HG03280 (cell line): ENCODE data around the gene NTN5.

Source experiments
- ATAC-seq: cut with Tn5 transposase; IDR thresholded peaks from one replicate; pipeline ENCODE4 v1.9.1; 2021; ENCODE audit warnings: mild to moderate bottlenecking, moderate library complexity; ENCODE audit not compliant: unreplicated experiment

The NTN5 gene

GRCh38 chr19:48631225-48631624, 41.6 kb downstream of the NTN5 start:
- no peak for ATAC-seq

DNA sequence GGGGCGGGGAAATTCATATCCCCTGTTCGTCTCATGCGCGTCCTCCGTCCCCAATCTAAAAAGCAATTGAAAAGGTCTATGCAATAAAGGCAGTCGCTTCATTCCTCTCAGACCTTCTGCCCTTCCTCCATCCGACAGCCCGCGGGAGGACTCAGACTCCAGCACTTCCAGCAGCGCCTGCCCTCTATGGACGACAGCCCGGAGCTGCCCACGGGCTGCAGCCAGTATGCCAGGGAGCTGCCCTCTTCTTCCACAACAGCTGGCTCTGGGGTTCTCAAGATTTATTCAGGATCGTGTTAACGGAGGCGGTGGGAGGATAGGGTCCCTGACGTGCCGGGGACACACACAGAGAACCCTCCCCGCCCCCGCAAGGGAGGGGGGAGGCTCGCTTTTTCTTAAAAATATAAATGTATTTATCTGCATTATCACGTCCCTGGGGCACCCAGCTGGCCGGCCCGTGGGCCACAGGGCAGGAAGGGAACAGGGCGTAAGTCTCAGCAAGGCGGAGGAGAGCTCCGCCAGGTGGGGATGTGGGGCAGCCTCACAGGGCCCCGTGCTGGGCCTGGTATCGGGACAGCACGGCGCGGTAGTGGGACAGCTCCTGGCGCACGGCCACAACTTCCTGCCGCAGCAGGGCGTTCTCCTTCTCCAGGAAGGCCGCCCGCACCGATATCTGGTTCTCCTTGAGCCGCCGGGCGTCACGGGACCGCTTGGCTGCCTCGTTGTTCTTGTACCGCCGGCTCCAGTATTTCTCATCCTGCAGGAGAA, 42.3 kb downstream of the NTN5 start:
- ATAC-seq: no peak

DNA sequence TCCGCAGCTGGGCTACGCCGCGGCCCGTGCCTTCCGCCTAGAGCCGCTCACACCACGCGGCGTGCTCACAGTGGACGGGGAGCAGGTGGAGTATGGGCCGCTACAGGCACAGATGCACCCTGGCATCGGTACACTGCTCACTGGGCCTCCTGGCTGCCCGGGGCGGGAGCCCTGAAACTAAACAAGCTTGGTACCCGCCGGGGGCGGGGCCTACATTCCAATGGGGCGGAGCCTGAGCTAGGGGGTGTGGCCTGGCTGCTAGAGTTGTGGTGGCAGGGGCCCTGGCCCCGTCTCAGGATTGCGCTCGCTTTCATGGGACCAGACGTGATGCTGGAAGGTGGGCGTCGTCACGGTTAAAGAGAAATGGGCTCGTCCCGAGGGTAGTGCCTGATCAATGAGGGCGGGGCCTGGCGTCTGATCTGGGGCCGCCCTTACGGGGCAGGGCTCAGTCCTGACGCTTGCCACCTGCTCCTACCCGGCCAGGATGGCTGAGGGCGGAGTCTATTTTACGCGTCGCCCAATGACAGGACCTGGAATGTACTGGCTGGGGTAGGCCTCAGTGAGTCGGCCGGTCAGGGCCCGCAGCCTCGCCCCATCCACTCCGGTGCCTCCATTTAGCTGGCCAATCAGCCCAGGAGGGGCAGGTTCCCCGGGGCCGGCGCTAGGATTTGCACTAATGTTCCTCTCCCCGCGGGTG, 43.1 kb downstream of the NTN5 start:
- no peak for ATAC-seq

- ATAC-seq: no peak
These were observed 43.6 kb downstream of the NTN5 start for GRCh38 chr19:48629297-48629598.

- no peak for ATAC-seq
These were observed 44.1 kb downstream of the NTN5 start for GRCh38 chr19:48628486-48629296.

DNA sequence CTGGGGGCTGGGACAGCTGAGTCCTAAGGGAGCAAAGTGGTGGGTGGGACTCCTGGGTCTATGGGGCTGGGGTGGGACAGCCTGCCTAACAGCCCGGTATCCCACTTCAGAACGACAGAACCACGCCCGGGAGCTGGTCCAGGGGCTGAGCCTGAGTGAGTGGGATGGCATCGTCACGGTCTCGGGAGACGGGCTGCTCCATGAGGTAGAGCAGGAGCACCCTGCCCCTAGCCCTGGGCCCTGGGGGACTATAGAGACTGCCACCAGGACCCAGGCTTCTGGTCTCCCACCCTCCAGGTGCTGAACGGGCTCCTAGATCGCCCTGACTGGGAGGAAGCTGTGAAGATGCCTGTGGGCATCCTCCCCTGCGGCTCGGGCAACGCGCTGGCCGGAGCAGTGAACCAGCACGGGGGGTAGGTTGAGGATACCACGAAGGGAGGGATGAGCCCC, 44.9 kb downstream of the NTN5 start:
- ATAC-seq: no peak

DNA sequence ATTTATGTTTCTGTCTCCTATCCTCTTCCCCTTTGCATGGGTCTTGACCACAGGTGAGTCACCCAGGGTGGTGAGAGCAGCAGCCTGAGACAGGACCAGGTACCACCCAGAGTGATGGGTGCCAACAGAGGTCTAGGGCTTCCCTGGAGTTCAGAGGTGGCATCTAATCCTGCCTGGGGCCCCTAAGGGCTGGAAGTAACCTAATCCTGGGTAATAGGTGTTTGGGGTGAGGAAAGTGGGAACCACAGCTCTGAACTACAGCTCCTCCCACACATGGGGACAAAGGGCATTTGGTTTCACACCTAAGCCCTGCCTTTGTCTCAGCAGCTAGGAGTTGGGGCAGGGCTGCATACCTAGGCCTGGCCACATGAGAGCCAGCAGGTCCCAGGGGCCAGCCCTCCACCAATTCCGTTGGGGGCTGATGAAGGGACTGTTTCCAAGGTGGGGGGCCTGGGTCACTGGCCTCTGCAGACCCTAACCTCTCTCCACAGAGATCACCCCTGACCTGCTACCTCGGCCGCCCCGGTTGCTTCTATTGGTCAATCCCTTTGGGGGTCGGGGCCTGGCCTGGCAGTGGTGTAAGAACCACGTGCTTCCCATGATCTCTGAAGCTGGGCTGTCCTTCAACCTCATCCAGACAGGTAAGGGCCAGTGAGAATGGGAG, 45.5 kb downstream of the NTN5 start:
- no peak for ATAC-seq

DNA sequence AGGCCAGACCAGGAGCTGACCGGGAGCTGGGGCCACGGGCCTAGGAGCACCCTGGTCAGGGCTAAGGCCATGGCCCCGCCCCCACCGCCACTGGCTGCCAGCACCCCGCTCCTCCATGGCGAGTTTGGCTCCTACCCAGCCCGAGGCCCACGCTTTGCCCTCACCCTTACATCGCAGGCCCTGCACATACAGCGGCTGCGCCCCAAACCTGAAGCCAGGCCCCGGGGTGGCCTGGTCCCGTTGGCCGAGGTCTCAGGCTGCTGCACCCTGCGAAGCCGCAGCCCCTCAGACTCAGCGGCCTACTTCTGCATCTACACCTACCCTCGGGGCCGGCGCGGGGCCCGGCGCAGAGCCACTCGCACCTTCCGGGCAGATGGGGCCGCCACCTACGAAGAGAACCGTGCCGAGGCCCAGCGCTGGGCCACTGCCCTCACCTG, 46.9 kb downstream of the NTN5 start:
- no peak for ATAC-seq

- no peak for ATAC-seq
These were observed 47.8 kb downstream of the NTN5 start for GRCh38 chr19:48624791-48625723.

- ATAC-seq: peak; percentile 65
These were observed 48.7 kb downstream of the NTN5 start for GRCh38 chr19:48624067-48624594.

DNA sequence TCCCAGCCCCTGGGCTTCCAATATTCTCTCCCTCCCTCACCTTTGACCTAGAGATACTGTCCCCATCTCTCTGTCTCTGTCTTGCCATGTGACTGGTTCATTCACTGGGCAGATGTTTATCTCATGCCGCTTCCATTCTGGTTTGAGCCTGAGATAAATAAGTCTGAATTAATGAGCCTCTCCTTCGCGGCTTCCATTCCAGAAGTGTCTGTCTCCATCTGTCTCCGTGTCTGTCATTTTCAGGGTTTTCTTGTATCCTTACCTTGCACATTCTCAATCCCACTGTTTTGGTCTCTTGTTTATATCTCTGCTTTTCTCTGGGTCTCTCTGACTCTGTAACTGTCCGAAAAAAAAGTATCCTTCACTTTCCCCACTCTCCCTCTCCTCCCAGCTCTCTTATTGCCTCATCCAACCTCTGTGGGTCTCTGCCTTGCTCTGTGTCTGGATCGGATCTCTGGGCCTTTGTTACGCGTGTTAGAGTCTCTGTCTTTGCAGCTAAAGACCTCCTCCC, 49.2 kb downstream of the NTN5 start:
- no peak for ATAC-seq

DNA sequence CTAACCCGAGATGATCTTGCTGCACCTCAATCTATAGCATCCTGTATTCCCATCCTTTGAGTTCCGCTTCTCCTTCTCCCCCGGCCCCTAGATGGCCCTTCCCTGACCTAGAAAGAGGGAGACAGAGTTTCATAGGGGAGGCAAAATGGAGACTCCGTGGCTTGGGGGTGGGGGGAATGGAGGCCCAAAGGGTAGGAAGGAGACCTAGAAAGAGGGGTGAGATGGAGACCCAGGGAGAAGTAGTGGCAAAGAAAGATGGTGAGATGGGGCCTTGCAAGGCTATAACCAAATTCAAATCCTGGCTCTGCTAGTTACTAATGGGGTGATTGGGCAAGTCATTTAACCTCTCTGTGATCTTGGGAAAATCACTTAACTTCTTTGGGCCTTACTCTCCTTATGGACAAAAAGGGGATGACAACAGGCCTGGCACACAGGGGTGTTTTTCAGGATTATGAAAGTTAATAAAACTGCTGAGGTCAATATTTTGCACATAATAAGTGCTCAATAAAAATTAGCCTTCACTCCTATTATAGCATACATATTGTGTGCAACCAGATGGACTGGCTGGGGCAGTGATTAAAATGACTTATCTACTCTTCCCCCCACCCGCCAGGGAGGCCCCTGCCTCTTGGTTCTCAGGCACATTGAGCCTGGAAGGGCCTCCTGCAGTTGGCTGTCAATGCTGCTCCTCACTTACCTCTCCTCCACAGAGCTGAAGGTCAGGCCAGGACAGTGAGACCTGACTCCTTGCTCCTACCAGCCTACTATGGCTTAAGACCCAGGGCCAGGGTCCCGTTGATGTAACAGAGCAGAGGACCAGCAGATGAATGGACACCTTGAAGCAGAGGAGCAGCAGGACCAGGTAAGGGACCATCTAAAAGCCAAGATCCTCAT, 52.9 kb downstream of the NTN5 start:
- ATAC-seq: no peak

DNA sequence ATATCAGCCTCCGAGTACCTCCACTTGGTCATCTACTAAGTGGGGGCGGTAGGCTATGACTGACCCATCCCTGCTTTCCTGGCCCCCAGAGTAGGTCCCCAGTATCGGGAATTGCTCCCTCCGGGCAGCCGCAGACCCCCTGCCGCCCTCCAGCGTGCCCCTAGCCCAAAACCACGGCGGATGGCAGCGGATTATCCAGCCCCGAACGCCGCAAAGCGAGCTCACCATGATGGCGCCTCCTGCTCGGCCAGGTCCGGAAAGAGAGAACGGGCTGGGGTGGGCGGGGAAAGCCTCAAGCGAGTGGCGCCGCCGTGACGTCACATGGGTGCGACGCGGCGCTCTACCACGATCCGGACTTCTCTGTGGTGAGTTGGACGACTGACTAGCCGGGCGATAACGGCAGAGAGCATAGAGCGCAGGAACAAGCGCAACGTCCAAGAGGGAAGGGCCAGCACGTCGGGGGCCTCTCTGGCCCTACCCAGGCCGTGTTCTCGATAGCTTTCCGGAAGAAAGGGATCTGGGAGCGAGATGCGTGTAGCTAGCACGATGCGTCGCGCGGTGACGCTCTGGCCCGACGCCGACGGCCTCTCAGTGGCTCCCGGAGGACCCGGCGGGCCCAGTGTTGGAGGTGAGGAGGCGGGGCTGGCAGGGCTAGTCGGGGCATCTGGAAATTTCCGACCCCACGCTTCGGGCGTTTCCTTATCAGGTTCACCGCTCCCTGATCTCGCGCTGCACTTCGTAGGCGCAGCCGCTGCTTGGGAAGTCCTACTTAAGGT, 53.7 kb downstream of the NTN5 start, which contains the start of the genes RPL18 and SPHK2:
TSS of gene RPL18 (minus strand) at position 263 of the 776 bp plus-strand sequence. CDS start at position 228, 35 bp downstream.
TSS of gene SPHK2 (plus strand) at position 591 of the 776 bp plus-strand sequence. CDS start 1,009 bp downstream, outside the sequence.
- ATAC-seq: peak; percentile 86

GRCh38 chr19:48618278-48618915, 54.4 kb downstream of the NTN5 start:
- ATAC-seq: no peak

DNA sequence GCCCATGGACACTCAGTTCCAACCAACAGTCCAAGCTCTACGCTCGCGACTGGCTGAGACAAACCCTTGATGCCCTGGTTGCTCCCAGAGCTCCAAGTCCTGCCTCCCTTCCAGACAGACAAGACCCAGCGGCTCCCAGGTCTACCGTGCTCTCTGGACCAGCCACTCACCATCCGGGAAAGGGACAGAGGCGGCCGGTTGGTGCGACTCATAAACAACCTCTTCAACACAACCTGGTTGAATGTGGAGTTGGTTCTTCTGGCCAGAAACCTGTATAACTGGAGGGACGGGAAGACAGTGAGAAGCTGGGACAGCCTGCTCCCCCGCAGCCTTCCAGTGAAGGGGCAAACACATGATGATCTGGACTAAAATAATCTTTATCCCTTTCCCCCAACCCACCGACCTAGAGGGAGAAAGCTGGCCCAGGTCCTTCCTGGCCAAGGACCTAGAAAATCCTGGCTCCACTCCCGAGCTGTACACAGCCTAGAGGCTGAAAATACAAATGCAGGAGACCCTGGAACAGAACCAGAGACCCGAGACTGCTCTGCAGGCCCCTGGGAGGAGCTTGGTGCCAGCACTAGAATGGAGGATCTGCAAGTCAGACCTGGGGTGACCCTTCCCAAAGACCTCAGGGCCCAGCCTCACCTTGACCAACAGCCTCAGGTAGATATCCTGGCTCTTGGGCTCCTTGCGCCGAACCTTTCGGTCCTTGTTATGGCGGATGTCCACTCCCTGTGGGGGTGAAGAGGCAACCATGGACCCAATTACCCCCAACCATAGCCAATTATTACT, 55.5 kb downstream of the NTN5 start:
- ATAC-seq: no peak

DNA sequence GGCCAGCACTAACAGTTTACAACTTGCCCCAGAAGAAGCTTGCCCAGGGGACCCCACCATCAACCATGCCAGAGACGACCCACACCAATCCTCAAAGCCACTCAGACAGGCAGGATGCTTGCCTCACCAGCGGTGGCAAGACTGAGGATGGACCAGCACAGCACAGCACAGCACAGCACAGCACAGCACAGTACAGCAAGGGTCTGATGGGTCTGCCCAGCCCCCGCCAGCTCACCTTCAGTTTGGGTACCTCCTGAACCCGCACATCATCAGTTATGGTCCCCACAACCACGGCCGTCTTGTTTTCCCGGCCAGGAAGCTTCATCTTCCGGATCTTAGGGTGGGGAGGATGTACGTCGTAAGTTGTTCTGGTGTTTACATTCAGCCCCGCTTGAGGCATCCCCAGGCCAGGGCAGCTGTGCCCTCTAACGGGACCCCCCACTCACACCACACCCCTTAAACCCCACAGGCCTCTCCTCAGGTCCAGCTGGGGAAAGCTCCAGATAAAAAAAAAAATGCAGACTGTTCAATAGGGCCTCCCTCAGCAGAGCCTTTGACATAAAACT, 56.2 kb downstream of the NTN5 start:
- ATAC-seq: no peak
